Right kidney (tissue), 9 donors: Measurements from ENCODE around the gene POLR2M.
A peak's percentile ranks its signal among the peaks of the same experiment; 100 is the strongest.

Experiments used
- DNase-seq: peaks from one replicate; pipeline ENCODE4 v3.0.0-alpha.2; 2016
- long read RNA-seq, 8 donors: transcript quantifications; one replicate each; lab custom pipeline, GENCODE V29; 2026

POLR2M gene
- long read RNA-seq, donor 1, full-length matches to known transcripts, result 30 of 30 reads
- long read RNA-seq, donor 1, partial matches to known transcripts, result 0 of 30 reads
- long read RNA-seq, donor 1, other reads (novel, unspliced or antisense), result 0 of 30 reads
- long read RNA-seq, donor 2, full-length matches to known transcripts, result 38 of 44 reads
- long read RNA-seq, donor 2, partial matches to known transcripts, result 6 of 44 reads
- long read RNA-seq, donor 2, other reads (novel, unspliced or antisense), result 0 of 44 reads
- long read RNA-seq, donor 3, full-length matches to known transcripts, result 18 of 18 reads
- long read RNA-seq, donor 3, partial matches to known transcripts, result 0 of 18 reads
- long read RNA-seq, donor 3, other reads (novel, unspliced or antisense), result 0 of 18 reads
- long read RNA-seq, donor 4, full-length matches to known transcripts, result 28 of 28 reads
- long read RNA-seq, donor 4, partial matches to known transcripts, result 0 of 28 reads
- long read RNA-seq, donor 4, other reads (novel, unspliced or antisense), result 0 of 28 reads
- long read RNA-seq, donor 5, full-length matches to known transcripts, result 29 of 29 reads
- long read RNA-seq, donor 5, partial matches to known transcripts, result 0 of 29 reads
- long read RNA-seq, donor 5, other reads (novel, unspliced or antisense), result 0 of 29 reads
- long read RNA-seq, donor 6, full-length matches to known transcripts, result 38 of 38 reads
- long read RNA-seq, donor 6, partial matches to known transcripts, result 0 of 38 reads
- long read RNA-seq, donor 6, other reads (novel, unspliced or antisense), result 0 of 38 reads
- long read RNA-seq, donor 7, result 0 reads
- long read RNA-seq, donor 8, full-length matches to known transcripts, result 22 of 22 reads
- long read RNA-seq, donor 8, partial matches to known transcripts, result 0 of 22 reads
- long read RNA-seq, donor 8, other reads (novel, unspliced or antisense), result 0 of 22 reads

DNA sequence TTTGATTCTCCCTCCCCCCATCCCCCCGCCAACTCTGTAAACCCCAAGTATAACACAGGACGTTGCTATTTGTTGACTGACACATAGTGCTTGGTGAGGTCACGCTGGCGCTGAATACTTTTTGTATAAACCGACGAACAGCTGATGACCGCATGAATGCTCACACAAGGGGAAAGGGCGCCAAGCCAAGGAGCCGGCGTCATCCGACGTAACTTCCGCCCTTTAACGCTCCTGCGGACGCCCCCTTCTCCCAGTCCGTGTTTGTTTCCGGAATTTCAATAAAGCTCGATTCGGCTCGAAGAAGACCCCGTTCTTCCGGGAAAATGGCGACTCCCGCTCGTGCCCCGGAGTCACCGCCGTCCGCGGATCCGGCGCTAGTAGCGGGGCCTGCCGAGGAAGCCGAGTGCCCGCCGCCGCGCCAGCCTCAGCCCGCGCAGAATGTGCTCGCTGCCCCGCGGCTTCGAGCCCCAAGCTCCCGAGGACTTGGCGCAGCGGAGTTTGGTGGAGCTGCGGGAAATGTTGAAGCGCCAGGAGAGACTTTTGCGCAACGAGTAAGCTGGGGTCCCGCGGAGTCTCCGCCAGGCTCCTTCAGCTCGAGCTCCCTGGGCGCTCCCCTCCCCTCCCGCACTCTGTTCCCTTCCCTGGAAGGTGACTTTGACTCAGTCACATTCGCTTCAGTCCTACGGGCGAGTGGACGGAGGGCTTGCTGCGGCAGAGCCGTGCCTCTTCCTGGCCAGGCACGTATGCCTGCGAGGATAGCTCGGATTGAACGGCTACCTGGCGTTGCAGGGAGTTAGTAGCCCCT lies at the start of gene POLR2M:
TSS of gene POLR2M (plus strand) at position 310 of the 805 bp plus-strand sequence. CDS start at position 439, 129 bp downstream.
- DNase-seq, result peak; percentile 92

DNA sequence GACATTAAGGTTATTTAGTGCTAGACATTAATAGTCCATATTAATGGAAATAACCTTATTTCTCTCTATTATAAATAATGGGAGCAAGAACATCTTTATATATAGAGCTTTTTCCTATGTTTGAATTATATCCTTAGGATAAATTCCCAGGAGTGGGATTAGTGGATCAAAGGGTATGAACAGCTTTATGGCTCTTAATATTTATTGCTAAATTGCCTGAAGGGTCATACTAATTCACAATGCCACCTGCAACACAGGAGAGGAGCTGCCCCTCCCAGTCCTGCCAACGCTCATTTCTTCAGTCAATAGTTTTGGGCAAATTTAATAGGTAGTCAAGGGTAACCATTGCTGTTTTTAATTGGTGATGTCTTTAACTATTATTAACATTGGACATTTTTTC lies 48.9 kb upstream of the POLR2M start:
- no peak for DNase-seq

DNA sequence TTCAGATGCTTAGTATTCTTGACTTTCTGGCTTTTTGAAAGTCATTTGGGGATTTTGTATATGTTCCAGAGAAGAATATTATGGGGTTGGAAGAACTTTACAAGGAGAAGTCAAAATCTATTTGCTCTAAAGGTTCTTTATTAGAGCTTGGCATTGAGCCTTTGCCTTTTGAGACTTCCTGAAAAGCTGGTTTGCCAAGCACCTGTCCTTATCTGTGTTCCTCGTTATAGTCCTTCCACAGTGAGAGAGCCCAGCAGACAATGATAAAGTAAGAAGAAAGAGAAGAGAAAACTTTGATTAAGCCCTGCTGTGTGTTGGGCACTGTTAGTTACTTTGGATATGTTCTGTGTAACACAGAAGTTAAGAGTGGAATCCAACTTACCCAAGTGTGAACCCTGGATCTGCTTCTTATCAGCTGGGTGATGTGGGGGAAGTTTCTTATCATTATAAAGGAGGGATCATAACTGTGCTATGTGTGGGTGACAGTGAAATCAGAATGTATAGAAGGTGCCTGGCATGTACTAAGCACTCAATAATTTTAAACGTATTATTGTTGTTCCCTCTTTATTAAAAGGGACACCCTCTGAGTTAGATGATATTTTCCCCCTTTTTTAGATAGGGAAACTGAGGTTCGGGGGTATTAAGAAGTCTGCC lies 44.3 kb upstream of the POLR2M start:
- no peak for DNase-seq

DNA sequence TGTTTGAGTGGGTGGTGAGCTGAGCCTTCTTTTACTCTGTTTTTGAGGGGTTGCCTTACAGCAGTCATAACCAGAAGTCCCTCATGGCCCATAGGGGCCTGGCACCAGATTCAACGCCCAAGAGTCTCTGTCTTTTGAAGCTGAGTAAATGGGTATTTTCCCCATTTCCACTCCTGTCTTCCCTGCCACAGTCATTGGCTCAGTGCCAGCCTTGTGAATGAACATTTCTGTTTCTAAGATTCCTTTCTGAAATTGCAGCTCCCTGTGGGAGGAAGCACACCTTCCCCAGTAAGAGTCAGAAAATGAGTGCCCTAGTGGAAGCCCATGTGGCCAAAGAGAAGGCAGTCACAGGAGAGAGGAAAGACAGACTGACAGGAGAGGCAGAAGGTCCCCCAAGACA lies 43.7 kb upstream of the POLR2M start:
- no peak for DNase-seq

DNA sequence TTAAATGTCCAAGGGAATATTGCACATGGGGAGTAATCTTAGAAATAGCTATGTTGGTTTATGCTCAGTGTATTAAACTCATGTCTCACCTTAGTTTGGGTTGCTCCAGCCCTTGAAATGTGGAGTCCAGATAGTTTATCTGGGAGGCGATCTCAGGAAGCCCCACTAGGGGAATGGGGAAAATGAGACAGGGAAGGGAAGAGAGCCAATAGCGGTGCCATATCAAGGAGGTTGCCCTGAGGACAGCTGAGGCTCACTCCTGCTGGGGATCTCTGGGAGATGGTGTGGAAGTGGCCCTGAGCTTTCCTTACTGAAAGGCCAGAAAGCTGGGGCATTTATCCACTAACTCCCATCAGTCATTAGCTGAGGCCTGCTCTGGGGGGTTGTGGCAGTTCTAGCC lies 43.3 kb upstream of the POLR2M start:
- no peak for DNase-seq

DNA sequence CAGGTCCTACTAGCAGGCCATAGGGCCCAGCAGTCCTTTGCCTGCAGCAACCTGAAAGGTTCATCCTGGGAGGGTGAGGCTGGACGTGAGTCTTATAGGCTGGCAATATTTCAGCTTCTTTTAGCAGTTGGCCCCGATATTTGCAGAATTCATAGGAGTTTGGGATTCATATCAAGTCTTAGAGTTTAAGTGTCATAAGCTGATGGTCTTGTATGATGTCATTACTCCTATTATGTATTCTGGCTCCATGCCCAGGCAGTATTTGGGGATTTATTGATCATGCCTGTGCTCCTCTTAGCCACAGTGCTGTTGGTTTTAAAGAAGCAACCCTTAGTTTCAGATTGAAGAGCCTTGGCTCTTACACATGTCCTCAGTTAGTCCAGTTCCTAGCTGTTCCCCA lies 41.3 kb upstream of the POLR2M start:
- DNase-seq, result no peak

DNA sequence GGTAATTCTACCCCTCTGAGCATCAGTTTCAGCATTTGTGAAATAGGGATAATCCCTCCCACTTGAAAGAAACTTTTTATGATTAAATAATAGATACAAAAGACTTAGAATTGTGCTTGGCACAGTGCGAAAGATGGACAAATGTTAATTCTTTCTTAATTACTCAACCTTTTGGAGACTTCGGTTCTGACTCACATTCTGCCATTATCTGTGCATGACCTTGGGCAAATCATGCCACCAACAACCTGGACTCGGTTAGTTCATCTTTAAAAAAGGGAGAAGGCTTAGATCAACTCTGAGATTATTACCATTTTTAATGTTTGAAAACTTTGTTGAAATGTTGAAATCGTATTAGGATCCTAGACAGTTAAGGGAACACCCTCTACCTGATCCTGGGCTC lies 40.6 kb upstream of the POLR2M start:
- no peak for DNase-seq

DNA sequence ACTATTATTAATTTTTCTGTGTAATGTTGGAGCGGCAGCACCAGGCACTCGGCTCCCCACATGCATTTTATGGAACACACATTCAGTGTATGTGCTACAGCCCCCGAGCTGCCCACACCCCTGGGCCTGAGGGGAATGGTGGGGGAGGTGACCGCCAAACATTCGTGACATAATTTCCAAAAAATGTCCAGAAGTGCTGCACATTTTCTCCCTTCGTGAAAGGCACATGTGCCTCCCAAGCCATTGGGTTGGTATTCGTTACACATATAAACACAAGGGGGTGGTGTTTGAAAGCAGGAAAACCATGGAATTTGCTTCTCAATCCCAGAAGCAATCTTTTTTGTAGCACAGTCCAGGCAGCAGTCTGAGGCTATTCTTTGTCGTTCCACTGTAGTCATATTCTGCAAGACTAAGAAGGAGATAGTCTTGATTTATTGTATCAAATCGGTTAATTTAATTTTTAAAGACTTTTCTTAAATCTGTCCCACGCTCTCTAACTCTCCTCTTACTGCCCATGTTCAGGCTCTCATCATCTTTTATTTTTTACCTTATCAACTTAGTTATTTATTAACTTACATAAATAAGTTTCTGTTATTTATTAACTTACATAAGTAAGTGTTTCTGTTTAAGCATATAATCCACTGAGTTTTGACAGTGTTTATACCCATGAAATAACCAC lies 39.2 kb upstream of the POLR2M start:
- DNase-seq, result peak; percentile 67

DNA sequence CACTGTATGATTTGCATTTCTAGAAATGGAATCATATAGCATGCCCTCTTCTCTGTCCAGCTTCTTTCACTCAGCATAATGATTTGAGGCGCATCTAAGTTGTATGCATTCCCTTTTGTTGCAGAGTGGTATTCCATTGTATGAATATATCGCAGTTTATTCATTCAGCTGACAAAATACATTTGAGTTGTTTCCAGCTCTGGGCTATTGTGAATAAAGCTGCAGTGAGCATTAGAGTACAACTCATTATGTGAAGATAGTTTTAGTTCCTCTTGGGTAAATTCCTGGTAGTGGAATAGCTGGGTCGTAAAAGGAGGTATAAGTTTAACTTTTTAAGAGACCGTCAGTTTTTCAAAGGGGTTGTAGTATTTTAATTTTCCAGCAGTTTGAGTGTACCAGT lies 38.5 kb upstream of the POLR2M start:
- DNase-seq, result no peak

DNA sequence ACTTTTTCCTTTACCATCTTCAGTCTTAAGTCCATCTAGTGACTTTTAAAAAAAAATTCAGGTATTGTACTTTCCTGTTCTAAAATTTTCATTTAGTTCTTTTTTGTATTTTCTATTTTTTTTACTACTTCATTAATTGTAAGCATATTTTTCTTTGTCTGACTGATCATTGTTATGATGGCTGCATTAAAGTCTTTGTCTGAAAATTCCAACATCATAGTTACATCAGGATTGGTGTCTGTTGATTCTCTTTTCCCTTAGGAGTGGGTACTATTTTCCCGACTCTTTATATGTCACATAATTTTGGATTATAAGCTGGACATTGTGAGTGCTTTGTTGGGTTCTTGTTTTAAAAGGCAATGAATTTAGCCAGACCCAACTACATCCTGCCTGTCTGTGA lies 34.9 kb upstream of the POLR2M start:
- DNase-seq, result no peak

DNA sequence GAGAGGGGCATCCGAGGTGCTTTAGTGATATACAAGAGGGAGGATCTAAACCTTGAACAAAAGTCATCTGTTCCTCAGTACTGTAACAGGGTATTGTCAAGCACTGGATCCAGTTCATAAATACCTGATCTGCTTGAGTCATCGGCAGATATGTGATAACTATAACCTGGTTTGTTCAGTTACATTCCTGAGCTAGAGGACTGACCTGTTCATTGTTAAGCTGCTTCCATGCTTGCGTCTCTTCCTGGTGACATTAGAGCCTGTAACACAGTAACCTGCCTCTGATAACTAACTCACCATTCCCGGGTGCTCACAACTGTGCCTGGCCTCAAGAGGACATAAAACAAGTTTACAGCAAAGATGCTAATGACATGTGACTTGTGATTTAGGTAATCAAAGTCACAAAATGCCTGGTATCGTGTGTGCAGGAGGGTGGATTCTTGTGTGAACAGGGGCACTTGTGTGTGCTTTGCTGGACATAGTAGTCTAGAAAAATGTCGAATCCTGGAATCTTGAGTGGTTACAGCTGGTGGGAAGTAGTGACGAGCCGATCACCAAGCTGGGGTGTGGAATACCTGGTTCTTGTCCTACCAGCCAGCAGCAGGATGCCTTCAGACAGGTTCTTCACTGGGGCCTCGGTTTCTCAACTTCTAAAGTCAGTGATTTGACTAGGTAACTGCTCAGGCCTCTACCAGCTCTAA lies 30.9 kb upstream of the POLR2M start:
- DNase-seq, result no peak

DNA sequence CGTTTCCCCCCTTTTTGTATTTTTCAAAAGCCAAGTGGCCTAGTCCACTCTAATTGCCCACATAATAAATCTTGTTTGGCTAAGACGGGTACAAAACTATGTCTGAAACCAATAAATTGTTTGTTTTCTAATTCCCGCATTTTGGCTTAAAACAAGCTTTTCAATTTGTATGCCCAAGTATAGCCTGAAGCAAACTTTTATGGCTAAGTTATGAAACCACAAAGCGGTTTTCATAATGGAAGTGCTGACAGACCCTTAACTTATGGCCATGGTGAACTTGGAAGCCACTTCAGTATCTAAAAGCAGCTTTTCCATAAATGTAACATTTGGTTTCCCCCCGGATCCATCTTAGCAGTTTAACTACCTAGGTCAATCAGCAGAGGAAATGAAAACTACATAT lies 29.9 kb upstream of the POLR2M start:
- no peak for DNase-seq

DNA sequence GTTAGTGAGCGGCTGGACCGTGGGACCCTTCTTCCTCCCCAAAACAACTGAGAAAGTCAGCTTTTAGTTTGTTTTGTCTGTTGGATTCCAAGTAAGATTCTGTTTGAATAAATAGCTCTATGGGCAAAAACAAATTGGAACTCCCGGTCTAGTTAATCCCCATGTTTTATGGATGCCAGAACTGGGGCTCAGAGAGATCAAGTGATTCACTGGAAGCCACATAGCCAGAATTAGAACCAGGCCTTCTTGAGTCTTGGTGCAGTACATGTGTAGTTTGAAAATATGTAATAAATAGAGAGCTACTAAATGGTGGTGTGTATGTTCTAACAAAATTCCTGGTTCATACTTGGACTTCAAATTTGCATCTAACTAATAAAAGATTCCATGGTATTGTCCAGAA lies 29.3 kb upstream of the POLR2M start:
- DNase-seq, result no peak

DNA sequence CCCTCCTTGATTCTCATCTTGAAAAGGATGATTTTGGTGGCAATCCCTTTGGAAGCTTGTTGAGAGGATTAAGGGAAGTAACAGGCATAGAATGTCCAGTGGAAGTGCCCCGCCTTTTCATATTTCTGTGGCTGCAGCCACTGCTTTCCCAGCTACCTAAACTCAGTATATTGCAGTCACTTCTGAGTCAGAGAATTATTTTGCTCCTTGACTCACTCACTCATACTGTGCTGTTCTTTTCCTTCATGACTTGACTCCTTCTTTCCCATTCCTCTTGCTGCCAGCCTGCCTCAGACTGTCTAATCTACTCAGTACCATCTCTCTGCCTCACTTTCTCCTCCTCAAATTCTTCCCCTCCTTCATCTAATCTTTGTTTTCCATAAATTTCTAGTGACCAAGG lies 26.5 kb upstream of the POLR2M start:
- no peak for DNase-seq

DNA sequence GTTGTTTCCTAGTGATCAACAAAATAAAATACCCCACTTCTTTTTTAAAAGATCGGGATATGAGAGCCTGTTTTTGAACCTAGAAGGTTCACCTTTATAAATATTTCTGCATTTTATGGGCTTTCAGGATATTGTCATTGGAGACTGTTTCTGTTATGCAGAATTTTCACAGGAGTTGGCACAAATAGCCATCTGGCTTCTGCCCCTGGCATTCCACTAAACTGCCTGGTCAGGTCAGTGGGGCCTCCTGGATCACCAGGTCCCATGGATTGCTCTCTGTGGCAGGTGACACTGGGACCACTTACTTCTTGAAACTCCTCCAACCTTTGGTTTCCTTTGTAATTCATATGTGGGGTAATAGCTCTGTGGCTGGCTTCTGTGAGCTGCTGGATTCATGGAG lies 25.5 kb upstream of the POLR2M start:
- DNase-seq, result no peak

DNA sequence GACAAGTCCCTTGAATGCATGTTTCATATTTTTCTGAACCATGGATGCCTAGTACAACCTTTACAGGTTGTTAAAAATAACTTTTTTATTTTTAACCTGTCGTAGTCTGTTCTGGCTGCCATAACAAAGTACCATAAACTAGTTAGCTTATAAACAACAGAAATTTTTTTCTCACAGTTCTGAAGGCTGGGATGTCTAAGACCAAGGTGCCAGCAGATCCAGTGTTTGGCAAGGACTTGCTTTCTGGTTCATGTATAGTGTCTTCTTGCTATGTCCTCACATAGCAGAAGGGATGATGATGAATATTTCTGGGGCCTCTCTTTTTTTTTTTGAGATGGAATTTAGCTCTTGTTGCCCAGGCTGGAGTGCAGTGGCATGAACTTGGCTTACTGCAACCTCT lies 23.0 kb upstream of the POLR2M start:
- DNase-seq, result no peak

DNA sequence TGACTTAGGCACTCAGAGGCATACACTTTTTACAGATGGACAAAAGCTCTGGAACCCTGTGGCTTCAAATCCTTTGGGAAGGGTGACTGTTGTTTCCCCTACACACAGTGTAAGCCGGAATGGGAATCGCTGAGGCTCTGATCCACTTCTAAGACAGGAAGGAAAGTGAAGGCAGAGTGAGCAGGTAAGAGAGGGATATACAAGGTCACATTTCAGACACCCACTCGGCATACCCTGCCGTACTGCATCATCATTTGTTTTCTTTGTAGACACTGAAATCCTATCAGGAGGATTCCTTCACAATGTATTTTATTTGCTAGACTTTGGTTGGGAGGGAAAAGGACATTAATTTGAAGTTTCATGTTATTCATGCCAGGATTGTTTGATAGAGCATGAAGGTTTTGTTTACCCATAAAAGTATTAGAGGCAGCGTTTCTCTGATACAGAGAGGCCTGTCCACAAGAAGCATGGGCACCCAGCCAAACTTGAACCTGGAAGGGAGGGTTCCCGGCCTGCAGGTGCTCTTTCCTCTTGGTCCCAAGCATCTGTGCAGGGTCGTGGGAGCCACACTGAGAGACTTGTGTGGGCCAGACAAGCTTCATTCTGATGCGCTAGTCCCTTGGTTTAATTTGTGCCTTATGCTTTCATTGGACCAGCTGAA lies 21.9 kb upstream of the POLR2M start:
- DNase-seq, result peak; percentile 46

DNA sequence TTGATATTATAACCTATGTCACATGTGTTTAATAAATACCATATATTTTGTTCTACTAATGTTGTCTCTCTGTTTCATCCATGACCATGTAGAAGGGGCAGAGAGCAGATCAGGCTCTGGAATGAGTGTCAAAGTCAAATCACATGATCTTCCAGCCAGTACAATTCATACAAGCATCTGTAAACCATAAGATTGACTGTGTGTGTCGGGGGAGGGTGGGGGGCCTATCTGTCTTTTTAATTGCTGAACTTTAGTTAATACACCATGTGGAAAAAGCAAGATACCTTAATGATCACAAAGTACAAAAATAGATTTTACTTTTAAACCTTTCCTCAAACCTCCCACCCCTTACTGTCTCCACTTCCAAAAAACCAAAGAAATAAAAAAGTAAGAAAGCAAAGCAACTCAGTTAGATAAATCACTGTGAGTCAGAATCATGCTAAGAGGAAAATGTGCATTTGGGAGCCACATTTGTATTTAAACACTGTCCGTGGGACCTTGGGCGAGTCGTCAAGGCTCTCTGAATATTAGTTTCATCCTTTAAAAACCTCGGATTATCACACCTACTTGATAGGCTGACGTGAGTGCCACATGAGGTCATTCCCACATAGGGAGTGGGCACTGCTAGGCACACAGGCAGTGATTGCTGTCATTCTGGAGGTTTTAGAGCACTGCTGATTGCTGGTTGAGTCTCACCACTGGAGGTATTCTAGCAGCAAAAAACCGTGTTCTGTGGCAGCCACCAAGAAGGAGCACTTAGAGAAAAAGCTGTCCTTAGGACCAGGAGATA lies 21.0 kb upstream of the POLR2M start:
- DNase-seq, result no peak

DNA sequence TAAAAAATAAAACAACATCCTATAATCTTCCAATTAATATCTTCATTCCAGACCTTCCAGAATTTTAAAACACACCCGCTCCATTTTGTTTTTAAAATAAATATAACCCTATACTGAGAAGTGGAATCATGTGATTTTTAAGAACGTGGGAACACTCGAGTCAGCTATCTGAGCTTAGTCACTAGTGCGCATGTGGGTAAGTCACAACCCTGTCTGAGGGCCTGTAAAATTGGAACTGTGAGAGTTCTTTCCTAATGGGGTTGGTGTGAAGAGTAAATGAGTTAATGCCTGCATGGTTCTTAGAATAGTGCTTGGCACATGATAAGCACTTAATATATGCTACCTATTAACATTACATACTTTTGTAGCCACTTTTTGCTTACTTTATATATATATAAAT lies 19.9 kb upstream of the POLR2M start:
- no peak for DNase-seq
